ENCODE data around the gene TOR1B.
"Not testable (repeated sequence)": the region's sequence is repeated elsewhere in the genome, so short reads cannot be mapped to it uniquely, and the experiment has no call there.

The TOR1B gene

GRCh38 chr9:129770741-129771140, 32.2 kb upstream of the TOR1B start:
- Histone ChIP-seq H3K4me3 (replicated peaks; ENCODE audit: insufficient read depth, low read length) (no peak overlapping the region), H3K27ac (replicated peaks) (no peak overlapping the region), H3K27me3 (ENCODE audit: insufficient read depth, poor library complexity, severe bottlenecking) (no peaks in the 10 kb centered on the region)
- no peak for DNase-seq (ENCODE audit: low read depth in 1 of 2, low spot score in 1 of 2)
- TF ChIP-seq REST (IDR thresholded peaks at IDR 0.05; ENCODE audit: insufficient replicate concordance, low read depth) = no peak
- no peak for TF ChIP-seq SPI1 (IDR thresholded peaks at IDR 0.05; ENCODE audit: borderline replicate concordance, low read depth)
- no peak for TF ChIP-seq GABPA (IDR thresholded peaks at IDR 0.05; ENCODE audit: low read depth)
- TF ChIP-seq, protein P1, sequence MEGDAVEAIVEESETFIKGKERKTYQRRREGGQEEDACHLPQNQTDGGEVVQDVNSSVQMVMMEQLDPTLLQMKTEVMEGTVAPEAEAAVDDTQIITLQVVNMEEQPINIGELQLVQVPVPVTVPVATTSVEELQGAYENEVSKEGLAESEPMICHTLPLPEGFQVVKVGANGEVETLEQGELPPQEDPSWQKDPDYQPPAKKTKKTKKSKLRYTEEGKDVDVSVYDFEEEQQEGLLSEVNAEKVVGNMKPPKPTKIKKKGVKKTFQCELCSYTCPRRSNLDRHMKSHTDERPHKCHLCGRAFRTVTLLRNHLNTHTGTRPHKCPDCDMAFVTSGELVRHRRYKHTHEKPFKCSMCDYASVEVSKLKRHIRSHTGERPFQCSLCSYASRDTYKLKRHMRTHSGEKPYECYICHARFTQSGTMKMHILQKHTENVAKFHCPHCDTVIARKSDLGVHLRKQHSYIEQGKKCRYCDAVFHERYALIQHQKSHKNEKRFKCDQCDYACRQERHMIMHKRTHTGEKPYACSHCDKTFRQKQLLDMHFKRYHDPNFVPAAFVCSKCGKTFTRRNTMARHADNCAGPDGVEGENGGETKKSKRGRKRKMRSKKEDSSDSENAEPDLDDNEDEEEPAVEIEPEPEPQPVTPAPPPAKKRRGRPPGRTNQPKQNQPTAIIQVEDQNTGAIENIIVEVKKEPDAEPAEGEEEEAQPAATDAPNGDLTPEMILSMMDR (IDR thresholded peaks at IDR 0.05; ENCODE audit: insufficient read depth, low read length) = no peak
- TF ChIP-seq POLR2AphosphoS5 (IDR thresholded peaks at IDR 0.05; ENCODE audit: low read depth) = no peak

DNA sequence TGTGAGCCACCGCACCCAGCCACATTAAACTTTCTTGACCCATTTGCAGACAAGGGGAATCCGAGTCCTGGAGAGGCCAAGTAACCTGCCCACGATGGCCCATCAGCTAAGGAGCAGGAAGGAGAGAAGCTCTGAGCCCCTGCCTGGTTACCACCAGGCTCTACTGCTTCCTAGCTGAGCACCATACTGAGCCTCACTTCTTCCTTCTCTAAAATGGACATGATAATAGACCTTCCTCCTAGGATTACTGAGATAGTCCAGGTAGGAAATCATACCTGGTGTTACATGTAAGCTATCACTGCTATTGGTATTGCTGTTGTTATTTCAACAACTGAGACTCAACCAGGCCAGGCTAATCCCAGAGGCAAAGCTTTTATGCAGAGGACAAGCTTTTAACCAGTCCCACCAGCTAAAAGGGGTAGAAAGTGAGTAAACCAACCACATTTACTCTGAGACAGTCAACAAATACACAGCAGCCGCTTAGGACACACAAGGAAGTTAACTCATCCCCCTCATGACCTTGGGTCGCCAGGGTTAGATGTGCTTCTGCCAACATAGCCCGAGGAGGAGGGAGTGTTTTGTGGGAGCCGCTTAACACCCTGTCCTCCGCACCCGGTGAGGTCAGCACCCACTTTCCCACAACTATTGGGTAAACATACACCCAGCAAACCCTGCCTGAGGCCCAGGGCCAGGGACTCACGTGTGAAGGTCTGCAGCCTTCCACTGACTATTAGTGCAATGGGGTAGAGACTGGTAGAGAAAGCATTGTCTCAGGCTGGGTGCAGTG, 29.5 kb upstream of the TOR1B start:
- Histone ChIP-seq H3K27ac (replicated peaks) (peak overlapping the region; percentile 42), H3K4me3 (replicated peaks; ENCODE audit: insufficient read depth, low read length) (no peak overlapping the region), H3K27me3 (ENCODE audit: insufficient read depth, poor library complexity, severe bottlenecking) (no peaks in the 10 kb centered on the region)
- TF ChIP-seq SPI1 (IDR thresholded peaks at IDR 0.05; ENCODE audit: borderline replicate concordance, low read depth) (no peak), POLR2AphosphoS5 (IDR thresholded peaks at IDR 0.05; ENCODE audit: low read depth) (peak; percentile 95)
- DNase-seq (ENCODE audit: low read depth in 1 of 2, low spot score in 1 of 2) = peak; percentile 98

- Histone ChIP-seq H3K27me3 (ENCODE audit: insufficient read depth, poor library complexity, severe bottlenecking) (no peaks in the 10 kb centered on the region), H3K27ac (replicated peaks) (no peak overlapping the region), H3K4me3 (replicated peaks; ENCODE audit: insufficient read depth, low read length) (no peak overlapping the region)
- DNase-seq (ENCODE audit: low read depth in 1 of 2, low spot score in 1 of 2) = no peak
- TF ChIP-seq, protein P1 (IDR thresholded peaks at IDR 0.05; ENCODE audit: insufficient read depth, low read length) = no peak
- TF ChIP-seq POLR2AphosphoS5 (IDR thresholded peaks at IDR 0.05; ENCODE audit: low read depth) (no peak), GABPA (IDR thresholded peaks at IDR 0.05; ENCODE audit: low read depth) (no peak), REST (IDR thresholded peaks at IDR 0.05; ENCODE audit: insufficient replicate concordance, low read depth) (no peak)
Measured at GRCh38 chr9:129774791-129775447, 28.1 kb upstream of the TOR1B start.

- H3K27ac ChIP-seq (replicated peaks) = no peak overlapping the region
- no peak overlapping the region for H3K4me3 ChIP-seq (replicated peaks; ENCODE audit: insufficient read depth, low read length)
- no peaks in the 10 kb centered on the region for H3K27me3 ChIP-seq (ENCODE audit: insufficient read depth, poor library complexity, severe bottlenecking)
- TF ChIP-seq GABPA (IDR thresholded peaks at IDR 0.05; ENCODE audit: low read depth) (no peak), SPI1 (IDR thresholded peaks at IDR 0.05; ENCODE audit: borderline replicate concordance, low read depth) (no peak), REST (IDR thresholded peaks at IDR 0.05; ENCODE audit: insufficient replicate concordance, low read depth) (no peak), POLR2AphosphoS5 (IDR thresholded peaks at IDR 0.05; ENCODE audit: low read depth) (no peak)
- TF ChIP-seq, protein P1 (IDR thresholded peaks at IDR 0.05; ENCODE audit: insufficient read depth, low read length) = no peak
- peak in 1 of 2 experiments; percentile 36 for DNase-seq (ENCODE audit: low read depth in 1 of 2, low spot score in 1 of 2)
Measured at GRCh38 chr9:129775448-129775798, 27.6 kb upstream of the TOR1B start.

- not testable (repeated sequence) for H3K4me3 ChIP-seq (replicated peaks; ENCODE audit: insufficient read depth, low read length); H3K27me3 ChIP-seq (ENCODE audit: insufficient read depth, poor library complexity, severe bottlenecking); DNase-seq (ENCODE audit: low read depth in 1 of 2, low spot score in 1 of 2); H3K27ac ChIP-seq (replicated peaks)
Measured at GRCh38 chr9:129776096-129776495, 26.9 kb upstream of the TOR1B start.

Measured in HL-60 (cell line).